GM19467 (cell line): ENCODE data around the gene TKTL2.
"Not testable (repeated sequence)": the region's sequence is repeated elsewhere in the genome, so short reads cannot be mapped to it uniquely, and the experiment has no call there.

Source experiments
- ATAC-seq: cut with Tn5 transposase; IDR thresholded peaks from one replicate; pipeline ENCODE4 v1.9.1; 2021; ENCODE audit warnings: mild to moderate bottlenecking, moderate library complexity; ENCODE audit not compliant: unreplicated experiment

The TKTL2 gene

DNA sequence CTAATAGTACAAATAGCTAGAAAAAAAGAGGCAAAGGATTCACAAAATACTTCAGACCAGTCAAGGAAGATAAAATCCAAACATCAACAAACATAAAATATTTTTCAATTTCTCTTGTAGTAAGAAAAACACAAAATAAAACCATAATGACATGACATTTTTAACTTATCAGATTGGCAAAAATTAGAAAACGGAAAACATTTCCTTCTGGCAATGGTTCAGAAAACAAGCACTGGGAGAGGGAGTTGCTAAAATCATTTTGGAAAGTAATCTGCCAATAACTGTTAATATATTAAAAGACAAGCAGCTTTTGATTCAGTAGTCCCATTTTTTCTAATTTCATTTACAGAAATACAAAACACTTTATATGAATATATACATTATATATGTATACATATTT lies 26.1 kb downstream of the TKTL2 start:
- ATAC-seq, result no peak

DNA sequence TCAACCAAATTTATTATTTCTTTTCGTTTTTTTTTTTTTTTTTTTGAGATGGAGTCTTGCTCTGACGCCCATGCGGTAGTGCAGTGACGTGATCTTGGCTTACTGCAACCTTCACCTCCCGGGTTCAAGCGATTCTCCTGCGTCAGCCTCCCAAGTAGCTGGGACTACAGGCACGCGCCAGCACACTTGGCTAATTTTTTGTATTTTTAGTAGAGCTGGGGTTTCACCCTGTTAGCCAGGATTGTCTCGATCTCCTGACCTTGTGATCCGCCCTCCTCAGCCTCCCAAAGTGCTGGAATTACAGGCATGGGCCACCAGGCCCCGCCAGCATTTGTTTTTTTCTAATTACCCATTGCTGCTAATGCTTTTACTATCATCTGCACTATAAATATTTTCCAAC lies 26.5 kb downstream of the TKTL2 start:
- ATAC-seq, result not testable (repeated sequence)

DNA sequence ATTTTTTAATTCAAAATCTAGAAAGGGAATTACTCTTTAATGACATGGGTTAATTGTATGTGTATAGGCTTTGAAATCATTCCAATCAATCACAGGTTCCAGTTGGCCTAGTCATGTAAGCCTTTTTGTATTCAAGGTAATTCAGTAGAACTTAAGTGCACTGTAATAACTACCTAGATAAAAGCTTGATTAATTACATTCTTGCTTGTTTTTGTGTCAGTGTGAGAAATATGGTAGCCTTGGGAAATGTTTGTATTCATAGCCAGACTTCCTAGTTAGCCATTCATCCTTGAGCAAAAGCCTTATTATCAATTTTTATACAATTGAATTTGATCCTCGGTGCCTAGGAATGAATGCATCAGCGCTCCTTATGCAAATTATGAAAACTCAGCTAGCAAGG lies 33.5 kb downstream of the TKTL2 start:
- ATAC-seq, result no peak
